HG03045 (cell line): ENCODE results near the gene TRMT1.

Source experiments
- ATAC-seq: cut with Tn5 transposase; IDR thresholded peaks from one replicate; pipeline ENCODE4 v1.9.1; 2021; ENCODE audit warnings: mild to moderate bottlenecking, moderate library complexity; ENCODE audit not compliant: unreplicated experiment

TRMT1 gene

DNA sequence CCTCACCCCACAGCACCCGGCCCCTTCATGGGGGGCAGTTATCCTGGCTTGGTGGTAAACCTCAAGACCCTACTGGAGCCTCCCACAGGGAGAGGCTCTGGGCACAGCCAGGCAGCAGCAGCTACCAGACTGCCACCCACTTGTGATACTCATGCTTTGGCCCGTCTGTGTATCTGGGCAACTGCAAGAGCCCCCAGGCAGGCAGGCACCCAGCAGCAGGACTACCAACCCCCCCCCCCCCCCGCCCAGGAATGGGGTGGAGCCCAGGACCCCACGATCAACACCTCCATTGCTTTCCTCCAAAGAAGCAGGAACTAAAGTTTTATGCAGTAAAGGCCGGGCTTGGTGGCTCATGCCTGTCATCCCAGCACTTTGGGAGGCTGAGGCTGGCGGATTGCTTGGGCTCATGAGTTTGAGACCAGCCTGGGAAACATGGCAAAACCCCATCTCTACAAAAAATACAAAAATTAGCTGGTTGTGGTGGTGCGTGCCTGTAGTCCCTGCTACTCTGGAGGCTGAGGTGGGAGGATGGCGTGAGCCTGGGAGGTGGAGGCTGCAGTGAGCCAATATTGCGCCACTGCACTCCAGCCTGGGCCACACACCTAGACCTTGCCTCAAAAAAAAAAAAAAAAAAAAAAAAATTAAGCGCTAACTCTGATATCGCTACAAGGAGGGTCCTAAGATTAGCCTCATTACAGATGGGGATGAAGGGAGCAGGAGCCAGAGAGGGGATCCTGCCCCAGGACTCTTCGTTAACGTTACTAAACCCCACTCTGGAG lies 12.8 kb downstream of the TRMT1 start:
- ATAC-seq = no peak

DNA sequence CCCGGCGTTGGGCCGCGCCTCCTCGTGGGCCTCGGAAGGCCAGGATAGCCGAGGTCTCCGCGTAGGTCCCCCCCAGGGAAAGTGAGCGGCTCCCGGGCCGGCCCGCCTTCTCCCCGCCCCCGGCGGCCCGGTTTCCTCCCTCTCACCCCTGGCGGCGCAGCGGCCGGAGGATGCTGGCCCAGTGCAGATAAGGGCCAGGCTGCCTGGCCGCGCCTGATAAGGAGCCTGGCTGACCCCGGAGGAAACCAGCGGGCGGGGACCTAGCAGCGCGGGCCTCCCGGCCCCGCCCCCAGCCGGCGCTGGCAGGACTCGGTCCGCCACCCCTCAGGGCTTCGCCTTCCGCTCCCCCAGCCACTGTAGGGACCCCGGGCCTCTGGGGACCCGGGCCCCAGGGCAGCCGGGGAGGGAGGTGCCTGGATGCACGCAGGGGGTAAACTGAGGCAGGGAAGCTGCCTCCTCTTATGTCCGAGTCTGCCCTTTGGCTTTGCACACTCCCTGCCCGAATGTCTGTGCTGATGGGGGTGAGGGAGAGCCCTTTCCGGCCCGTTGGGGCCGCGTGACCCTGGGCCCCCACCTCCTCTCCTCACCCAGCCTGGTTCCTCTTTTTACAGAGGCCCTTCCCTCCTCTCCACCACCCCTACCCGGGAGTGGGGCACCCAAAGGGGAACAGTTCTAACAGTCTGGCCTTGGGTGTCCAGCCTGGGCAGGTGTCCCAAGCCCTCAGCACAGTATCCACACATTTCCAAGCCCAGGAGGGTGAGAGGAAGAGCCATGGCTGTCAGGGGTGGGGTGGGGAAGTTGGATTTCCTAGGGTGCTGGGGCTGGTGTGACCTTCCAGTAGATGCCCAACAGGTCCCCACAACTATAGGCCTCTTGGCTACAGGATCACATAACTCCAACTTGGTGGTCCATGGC lies 13.6 kb downstream of the TRMT1 start, which contains the start of gene LYL1:
TSS of gene LYL1 (minus strand) at position 193 of the 915 bp plus-strand sequence. CDS start 1,687 bp downstream, outside the sequence.
- no peak for ATAC-seq

DNA sequence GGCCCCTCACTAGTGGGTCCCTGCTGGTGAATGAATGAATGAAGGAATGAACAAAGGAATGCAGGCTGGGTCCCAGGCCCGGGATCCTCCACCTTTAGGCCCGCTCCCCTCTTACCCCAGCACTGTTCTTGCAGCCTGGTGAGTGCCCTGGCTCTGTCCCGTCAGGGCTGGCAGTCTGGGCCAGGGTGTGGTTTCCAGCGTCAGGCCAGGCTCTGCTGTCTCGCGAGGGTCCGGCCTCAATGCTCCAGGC lies 14.2 kb downstream of the TRMT1 start:
- no peak for ATAC-seq

DNA sequence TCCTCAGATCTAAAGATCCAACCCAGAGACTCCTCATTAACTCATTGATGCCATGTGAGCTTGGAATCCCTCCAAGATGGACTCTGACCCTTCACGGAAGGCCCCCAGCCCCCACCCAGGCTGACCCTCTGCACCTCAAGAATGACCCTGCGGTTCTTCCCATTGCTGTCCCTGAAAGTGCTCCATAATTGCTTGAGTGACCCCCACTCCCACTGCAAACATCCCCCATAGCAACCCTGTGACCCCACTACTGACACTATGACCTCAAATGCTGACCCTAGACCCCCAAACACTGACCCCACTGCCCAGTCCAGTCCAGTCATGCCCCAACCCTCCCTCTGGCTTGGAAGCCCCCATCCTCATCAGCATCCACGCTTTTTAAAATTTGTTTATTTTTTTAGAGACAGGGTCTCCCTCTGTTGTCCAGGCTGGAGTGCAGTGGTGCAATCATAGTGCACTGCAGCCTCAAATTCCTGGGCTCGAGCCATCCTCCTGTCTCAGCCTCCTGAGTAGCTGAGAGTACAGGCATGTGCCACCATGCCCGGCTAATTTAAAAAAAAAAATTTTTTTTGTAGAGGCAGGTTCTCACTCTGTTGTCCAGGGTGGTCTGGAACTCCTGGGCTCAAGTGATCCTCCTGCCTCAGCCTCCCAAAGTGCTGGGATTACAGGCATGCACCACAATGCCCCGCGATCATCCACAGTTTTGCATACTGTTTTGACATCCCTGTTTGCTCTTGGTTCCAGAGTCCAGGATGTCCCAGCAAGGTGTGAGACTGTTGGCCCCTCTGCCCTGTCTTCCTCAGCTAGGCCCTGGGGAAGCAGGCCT lies 14.7 kb downstream of the TRMT1 start:
- no peak for ATAC-seq

DNA sequence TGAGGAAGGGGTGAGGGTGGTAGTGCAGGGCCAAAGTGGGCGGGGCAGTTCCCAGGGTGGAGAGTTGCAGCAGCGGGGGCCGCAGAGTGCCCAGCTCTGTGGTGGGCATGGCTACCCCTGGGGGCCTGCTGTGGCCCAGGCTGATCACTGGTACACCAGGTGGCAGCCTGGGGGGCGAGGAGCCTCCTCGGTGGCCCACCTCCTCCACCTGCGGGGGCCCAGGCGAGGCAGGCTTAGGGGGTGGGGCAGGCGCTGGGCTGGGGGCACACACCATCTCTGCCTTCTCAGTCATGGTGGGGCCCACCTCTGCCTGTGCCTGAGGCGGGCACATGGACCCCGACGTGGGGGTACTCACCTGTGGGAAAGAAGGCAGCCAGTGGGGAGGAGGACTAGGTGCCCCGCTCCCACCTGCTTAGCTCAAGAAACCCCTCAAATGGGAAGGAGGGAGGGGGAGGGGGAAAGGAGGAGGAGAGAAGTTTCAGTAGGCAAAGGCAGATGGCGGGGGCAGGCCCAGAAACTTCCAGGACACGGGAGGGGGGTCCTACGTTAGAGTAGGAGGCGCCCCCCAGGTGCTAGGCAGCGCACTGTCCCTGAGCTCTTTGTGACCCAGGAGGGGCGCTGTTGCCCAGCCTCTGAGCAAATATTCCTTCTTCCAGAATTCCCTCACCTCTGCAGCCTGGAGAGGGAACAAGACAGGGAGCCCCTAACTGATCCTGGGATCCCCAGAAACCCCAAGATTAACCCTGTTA lies 15.5 kb downstream of the TRMT1 start:
- no peak for ATAC-seq

DNA sequence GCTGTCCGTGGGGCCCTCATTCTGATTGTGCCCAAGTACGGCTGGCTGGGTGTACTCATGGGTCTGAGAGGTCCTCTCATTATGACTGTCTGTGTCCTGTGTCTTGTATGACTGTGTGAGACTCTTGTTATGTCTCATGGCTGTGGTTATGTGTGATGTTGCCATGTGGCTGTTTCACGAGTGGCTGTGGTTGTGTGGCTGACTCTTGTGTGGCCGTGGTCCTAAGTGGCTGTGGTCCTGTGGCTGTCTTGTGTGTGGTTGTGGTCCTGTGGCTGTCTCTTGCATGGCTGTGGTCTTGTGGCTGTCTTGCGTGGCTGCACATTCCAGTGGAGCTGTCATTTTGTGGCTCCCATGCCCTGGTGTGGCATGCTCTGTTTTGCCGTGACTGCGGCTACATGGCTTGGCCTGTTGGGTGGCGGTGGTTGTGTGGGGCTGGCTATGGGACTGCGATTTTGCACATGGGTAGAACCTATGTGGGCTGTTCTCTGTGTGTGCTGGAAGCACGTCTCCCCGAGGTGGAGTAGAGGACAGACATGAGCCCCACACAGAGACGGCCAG lies 16.4 kb downstream of the TRMT1 start:
- ATAC-seq = no peak

DNA sequence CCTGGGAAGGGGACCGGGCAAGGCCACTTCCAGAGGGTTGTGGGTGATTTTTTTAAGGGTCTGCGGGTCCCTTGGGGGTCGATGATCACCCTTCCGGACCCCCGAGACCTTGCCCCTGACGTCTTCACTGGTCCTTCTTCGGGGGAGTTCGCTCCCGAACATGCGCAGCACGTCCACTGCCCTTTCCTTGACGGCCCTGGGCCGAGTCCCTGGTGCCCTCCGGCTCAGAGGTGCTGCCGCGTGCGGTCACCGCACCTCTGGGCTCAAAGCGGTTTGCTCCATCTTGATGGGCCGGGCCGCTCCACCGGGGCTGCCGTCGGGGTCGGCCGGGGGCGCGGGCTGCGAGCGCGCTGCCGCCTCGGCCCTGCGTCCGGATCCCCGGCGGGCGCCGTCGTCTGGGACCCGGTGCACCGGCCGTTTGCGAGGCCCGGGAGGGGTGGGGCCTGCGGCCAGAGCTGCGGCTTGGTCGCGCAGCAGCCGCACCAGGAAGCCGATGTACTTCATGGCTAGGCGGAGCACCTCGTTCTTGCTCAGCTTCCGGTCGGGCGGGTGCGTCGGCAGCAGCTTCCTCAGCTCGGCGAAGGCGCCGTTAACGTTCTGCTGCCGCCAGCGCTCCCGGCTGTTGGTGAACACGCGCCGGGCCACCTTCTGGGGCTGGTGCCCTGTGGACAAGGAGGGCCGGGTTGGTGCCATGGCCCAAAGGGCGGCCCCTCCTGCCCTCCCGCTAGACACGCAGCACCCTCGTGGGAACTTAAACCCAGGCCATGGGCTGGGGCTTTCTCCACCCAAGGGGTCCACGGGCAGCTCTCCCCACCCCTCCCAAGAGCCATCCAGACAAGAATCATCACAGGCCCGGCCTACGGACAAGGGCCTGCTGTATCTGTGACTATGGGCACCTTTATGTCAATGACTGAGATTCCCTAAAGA lies 17.2 kb downstream of the TRMT1 start:
- no peak for ATAC-seq

DNA sequence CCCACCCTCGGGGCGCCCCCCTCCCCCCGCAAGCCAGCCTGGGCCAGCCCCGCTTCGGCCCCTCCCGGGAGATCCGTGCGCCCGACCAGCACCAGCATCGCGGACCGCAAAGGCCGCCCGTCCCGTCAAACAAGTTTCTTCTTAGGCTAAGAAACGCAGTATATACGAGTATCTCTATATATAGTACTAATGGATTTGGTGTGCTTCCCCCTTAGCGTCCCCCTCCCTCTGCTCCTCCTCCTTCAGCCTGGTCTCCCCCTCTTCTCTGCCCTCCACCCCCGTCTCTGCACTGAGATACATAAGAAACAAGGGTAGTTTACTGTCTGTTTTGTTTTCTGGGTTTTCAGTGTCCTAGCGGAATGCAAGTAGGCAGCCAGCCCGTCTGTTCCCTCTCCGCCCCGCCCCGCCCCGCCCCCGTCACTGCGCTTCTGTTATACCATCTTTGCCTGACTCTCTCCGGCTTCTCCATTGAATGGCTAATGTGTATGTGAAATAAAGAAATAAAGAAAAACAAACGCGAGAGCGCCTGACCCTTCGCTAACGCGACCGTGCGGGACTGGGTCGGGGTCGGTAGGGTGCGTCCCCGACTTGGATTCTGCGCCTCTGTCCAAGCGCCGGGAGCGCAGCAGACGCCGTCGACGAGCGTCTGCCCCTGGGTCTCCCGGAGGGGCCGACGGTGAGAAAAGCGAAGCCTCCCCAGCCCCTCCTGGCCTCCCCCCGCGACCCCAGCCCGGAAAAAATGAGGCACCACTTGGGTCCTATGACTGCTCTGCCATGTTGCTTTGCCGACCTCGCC lies 18.1 kb downstream of the TRMT1 start:
- ATAC-seq = no peak

DNA sequence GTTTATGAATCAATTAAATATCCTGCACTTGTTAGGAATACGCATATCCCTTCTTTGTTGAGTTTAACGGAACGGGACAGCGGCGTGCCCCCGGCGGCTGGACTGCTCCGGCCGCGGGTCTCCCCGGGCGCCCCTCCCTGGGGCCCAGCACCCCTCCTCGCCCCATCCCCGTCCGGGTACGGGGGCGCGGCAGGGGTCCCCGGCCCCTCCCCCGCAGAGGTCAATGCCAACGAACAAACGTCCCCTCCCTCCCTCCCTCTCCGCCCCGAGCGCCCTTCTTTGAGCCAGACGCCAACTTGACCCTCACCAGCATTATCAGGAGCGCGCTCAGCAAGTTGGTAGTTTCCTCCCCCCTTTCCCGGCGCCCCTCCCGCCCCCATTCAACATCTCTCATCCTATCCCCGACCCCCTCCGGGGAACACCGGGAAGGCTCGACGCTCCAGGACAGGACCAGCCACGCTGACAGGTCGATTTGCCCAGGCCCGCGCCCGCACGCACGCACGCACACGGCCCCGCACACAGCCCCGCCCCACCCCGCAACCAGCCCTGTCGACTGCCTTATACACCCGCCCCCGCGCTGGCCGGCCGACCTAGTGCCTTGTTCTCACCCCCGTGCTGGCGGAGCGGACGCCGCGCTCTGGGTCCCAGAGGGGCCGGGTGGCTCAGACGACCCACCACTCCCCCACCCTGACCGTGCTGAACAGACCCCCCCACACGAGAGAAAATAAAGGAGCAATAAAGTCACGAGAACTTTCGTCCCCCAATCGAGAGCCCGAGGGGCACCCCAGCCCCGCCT lies 18.9 kb downstream of the TRMT1 start:
- no peak for ATAC-seq

DNA sequence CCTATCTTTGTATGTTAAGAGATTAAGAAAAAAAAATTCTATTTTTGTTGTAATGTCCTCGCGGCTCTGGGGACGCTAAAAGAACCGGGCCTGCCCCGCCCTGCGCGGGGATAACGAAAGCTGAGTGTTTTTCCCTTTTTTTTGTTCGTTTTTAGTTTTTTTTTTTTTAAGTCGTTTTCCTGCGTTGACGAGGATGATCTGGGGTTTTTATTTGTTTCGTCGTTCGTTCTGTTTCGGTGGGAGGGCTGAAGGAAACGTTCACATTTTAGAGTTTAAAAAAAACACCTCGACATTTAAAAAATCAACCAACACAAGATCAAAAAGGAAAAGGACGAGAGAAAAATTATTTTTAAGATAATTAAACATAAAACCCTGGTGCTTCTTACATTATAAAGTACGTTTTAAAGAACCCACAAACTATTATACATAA lies 19.5 kb downstream of the TRMT1 start:
- ATAC-seq = no peak

DNA sequence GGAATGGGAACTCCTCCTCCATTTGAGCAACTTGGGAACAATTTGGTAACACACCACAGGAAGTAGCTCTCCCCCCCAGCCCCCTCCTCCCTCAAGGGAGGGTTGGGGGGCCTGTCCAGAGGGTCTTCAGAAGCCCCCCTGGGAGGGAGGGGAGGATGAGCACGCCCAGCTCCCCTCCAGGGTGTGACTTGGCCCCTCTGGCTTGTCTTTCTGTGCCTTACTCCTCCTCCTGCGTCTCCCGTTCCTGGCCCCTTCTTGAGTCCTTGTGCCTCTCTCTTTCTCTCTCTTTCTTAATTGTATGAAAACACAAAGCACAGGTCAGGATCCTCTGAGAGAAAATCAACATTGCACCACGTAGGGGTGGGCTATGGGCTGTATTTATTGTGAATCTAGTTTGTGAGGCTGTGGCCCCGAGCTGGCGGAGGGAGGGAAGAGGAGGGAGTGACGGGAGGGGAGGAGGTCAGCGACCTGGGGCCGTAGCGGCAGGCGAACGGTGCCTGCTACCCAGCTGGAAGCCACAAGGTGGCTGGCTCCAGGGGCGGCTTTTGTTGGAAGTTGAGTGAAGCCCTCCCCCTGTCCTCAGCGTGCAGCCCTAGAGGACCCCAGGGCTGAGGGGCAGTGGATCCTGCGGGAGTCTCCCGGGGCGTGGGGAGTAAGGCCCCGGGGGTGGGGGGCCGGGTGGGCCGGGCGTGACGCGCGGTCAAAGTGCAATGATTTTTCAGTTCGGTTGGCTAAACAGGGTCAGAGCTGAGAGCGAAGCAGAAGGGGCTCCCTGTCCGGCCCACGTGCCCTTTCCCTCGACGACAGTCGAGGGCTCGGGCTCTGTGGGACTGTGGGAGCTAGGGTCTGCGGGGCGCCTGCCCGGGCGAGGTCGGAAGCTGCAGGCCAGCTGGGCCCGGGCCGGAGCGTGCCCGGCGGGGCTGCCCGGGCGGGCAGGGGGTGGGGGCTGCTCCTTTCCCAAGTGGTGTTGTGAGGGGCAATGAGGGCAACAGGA lies 20.3 kb downstream of the TRMT1 start:
- no peak for ATAC-seq

DNA sequence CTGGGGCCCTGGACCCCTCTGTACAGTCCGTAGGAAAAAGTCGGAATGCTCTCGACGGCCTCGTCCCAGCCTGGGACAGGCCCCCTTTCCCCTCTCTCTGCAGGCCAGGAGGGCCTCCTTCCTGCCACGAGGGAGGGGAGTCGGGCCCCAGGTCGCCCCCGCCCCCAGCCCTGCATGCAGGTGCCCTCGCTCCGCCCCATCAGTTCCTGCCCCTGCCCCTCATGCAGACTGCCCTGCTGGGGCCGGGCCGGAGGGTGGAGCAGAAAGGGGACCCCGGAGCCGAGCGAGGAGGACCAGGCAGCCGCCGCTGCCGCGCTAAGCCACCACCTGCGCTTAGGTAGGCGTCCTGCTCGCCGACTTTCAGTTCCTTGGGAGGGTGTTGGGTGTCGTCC lies 21.2 kb downstream of the TRMT1 start:
- no peak for ATAC-seq

DNA sequence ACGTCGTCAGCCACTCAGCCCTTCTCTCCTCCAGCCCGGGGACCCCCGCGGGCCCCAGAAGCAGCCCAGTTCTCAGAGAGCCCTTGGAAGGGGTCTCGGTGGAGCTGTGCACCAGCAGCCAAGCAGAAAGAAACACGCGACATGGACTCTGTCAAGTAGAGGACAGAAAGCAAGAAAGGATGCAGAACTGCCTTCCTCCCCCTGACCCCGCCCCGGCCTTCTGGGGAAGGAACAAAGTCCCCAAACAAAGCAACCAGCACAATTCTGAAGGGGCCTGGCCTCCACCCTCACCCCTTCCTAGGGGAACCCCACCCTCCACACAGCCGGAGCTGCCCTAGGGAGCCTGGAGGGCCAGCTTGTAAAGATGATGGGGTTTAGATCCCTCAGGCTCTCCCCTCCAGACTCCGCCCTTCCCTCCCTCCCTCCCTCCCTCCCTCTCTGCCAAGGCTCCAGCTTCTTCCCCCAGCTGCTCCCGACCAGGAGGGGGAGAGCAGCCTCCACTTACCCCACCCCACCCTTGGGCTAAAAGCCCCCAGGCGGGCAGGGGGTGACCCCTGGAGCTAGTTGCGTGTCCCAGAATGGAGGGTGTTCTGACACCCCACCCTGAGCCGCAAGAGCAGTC lies 21.7 kb downstream of the TRMT1 start:
- no peak for ATAC-seq

DNA sequence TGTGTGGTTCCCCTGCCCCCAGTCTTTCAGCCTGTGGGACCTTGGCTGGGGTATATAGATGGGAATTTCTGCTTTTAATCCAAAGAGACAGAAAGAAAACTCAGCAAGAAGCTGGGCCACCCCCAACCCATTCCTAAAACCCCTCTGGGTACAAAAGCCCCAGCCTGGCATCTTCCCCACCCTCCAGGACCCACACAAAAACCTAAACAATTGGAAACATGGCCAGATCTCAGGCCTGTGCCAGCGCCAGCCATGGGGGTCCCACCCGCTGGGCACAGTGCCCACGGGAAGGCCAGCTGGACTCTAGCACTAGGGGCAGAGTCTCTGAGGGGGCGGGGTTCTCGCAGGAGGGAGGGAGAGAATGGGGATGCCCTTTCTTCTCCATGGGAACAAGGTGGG lies 22.4 kb downstream of the TRMT1 start:
- ATAC-seq = no peak

DNA sequence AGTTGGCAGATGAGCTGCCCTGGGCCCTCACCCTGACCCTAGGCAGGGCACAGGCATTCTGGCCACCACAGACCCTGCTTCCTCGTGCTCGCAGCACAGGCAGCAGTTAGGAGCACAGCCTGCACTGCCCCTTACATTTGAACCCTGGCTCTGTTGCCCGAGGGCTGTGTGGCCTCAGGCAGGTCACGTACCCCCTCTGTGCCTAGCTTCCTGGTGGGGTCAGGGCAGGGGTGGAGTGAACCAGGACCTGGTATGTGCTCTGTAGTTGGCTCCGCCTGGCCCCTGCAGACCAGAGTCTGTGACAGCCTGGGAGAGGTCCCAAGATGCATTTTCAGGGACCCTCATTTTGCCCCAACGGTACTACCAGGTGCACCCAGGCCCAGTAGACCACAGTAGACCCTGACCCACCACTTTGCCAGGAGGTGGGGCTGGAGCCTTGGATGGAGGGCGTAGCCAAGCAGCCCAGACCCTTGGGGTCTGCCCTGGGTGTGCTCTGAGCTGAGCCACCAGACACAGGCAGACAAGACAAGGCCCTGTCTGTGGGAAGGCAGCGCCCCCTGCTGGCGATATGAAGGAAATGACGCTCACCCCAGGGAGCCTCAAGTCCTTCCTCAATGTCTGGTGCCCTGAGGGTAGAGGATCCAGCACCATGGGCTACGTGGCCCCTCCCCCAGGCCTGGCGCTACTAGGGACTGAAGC lies 23.0 kb downstream of the TRMT1 start:
- ATAC-seq = no peak
